ENCODE data around the gene DDX5. TPM values are rescaled to one million over a fixed set of nuclear protein-coding genes. Genes with fewer than 3 reads are reported as not detected.
A peak's percentile ranks its signal among the peaks of the same experiment; 100 is the strongest.

The DDX5 gene
- total and polyA plus RNA-seq, 9 donors, result 372 to 750 (median 559) TPM

DNA sequence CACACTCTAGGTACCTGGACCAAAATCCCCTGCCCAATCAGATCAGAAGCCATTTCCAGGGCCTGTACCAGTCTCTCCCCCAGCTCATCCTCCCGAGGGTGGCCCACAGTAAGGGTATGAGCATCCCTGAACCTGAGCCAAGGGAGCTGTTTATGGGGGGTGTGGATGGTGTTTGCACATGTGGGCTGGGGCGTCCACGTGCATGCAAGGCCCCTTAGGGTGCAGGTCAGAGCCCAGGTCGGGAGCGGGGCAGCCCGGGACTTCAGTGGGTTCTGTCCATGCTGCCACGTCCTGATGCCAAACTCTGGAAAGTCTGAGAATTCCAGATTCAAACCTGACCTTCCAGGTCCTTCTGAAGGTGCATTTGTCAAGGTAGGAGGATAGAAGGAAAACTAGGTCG lies 47.3 kb downstream of the DDX5 start:
- intact Hi-C loops (cut with DNase I), result no loop called here
- no peak for TF ChIP-seq EP300 (IDR thresholded peaks at IDR 0.05)
- TF ChIP-seq, protein P1, sequence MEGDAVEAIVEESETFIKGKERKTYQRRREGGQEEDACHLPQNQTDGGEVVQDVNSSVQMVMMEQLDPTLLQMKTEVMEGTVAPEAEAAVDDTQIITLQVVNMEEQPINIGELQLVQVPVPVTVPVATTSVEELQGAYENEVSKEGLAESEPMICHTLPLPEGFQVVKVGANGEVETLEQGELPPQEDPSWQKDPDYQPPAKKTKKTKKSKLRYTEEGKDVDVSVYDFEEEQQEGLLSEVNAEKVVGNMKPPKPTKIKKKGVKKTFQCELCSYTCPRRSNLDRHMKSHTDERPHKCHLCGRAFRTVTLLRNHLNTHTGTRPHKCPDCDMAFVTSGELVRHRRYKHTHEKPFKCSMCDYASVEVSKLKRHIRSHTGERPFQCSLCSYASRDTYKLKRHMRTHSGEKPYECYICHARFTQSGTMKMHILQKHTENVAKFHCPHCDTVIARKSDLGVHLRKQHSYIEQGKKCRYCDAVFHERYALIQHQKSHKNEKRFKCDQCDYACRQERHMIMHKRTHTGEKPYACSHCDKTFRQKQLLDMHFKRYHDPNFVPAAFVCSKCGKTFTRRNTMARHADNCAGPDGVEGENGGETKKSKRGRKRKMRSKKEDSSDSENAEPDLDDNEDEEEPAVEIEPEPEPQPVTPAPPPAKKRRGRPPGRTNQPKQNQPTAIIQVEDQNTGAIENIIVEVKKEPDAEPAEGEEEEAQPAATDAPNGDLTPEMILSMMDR (IDR thresholded peaks at IDR 0.05), result no peak
- TF ChIP-seq POLR2A (IDR thresholded peaks at IDR 0.05), result no peak
- Histone ChIP-seq H3K9me3 (no peaks in the 10 kb centered on the region), H3K4me1 (ENCODE audit: insufficient read depth) (peaks cover 1% of the 10 kb centered on the region), H3K36me3 (no peaks in the 10 kb centered on the region), H3K27me3 (no peaks in the 10 kb centered on the region), H3K27ac (no peak overlapping the region), H3K4me3 (no peak overlapping the region)
- 75 to 92% (median 83%) methylated on average over 7 to 8 of the region's 8 CpGs for WGBS, 3 donors
- DNase-seq, result no peak

DNA sequence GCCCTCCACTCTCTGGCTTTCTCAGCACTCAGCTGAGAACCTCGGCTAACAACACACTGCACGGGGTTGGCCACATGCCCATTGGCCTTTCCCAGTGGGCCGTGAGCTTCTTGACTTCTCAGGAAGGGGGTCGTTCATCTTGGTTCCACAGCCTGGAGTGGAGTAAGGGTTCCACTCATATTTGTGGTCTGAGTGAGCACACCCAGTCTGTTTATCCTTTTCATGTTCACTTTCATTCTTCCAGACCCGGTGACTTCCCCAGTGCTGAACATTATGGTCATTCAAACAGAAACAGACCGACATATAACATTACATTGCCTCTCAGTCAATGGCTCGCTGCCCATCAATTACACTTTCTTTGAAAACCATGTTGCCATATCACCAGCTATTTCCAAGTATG lies 48.9 kb downstream of the DDX5 start:
- no peak overlapping the region for H3K27ac ChIP-seq
- 57 to 64% (median 62%) methylated on average over 7 of the region's 7 CpGs for WGBS, 3 donors

DNA sequence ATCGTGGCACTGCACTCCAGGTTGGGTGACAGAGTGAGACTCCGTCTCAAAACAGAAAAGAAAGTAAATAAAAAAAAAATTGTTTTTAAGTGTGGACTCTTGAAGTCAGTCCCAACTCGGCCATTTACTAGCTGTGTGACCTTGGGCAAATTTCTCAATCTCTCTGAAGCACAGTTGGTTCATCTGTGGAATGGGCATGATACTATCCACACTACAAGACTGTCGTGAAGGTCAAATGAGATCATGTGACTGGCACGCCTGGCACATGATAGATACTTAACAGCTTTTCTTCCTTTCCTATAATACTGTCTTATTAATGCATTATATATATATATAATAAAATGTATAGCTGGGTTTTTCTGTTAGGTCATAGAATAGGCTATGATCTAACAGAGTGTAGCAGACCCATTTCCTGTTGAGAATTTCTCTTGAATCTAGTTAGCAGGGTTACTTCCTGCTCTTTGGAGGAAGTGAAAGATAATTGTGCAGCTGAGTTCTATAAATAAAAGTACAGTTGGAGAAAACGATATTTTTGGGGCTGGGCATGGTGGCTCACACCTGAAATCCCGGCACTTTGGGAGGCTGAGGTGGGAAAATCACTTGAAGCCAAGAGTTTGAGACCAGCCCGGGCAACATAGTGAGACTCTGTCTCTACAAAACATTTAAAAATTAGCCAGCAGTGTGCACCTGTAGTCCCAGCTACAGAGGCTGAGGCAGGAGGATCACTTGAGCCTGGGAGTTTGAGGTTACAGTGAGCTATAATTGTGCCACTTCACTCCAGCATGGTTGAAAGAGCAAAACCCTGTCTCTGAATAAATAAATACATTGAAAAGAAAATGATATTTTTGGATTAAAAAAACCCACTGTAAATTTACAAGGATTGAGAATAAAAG lies 49.9 kb downstream of the DDX5 start:
- intact Hi-C loops (cut with DNase I), result no loop called here

More for the DNA sequence above, 48.9 kb downstream of the DDX5 start:
- no peaks in the 10 kb centered on the region for H3K27me3 ChIP-seq
- no peaks in the 10 kb centered on the region for H3K36me3 ChIP-seq
- H3K4me1 ChIP-seq (ENCODE audit: insufficient read depth), result peaks cover 1% of the 10 kb centered on the region
- TF ChIP-seq POLR2A (IDR thresholded peaks at IDR 0.05) (no peak), EP300 (IDR thresholded peaks at IDR 0.05) (no peak)
- TF ChIP-seq, protein P1 (IDR thresholded peaks at IDR 0.05), result no peak
- intact Hi-C loops (cut with DNase I), result no loop called here
- no peak overlapping the region for H3K4me3 ChIP-seq
- H3K9me3 ChIP-seq, result no peaks in the 10 kb centered on the region
- DNase-seq, result peak in 1 of 5 donors; percentile 20

DNA sequence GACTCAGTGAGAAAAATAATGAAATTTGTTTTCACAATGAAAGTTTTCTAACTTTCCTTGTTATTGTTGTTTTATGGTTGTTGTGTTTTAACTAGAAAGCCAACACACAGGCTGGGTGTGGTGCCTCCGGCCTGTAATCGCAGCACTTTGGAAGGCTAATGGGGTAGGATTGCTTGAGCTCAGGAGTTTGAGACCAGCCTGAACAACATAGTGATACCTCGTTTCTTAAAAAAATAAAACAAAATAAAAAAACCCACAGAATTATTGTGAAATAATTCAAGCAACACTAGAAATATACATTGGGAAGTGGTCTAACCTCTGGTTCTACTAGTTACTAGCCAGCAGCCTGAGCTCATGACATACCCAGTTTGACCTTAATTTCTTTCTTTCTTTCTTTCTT lies 56.5 kb downstream of the DDX5 start:
- Histone ChIP-seq H3K9me3 (no peaks in the 10 kb centered on the region), H3K27ac (no peak overlapping the region), H3K4me3 (no peak overlapping the region), H3K36me3 (no peaks in the 10 kb centered on the region), H3K4me1 (ENCODE audit: insufficient read depth) (no peaks in the 10 kb centered on the region), H3K27me3 (no peaks in the 10 kb centered on the region)
- WGBS, 3 donors, result 49 to 56% (median 50%) methylated on average over 3 of the region's 3 CpGs
- no peak for TF ChIP-seq POLR2A (IDR thresholded peaks at IDR 0.05)
- TF ChIP-seq, protein P1 (IDR thresholded peaks at IDR 0.05), result no peak
- TF ChIP-seq EP300 (IDR thresholded peaks at IDR 0.05), result no peak
- intact Hi-C loops (cut with DNase I), result loop anchor here in 1 of 4 donors (10.0 kb wide), 1 partner anchor 1205 kb away; no protein-coding TSS in a partner anchor
- no peak for DNase-seq

More for the DNA sequence above, 49.9 kb downstream of the DDX5 start:
- H3K36me3 ChIP-seq, result no peaks in the 10 kb centered on the region
- DNase-seq, result no peak
- no peak overlapping the region for H3K27ac ChIP-seq
- TF ChIP-seq, protein P1 (IDR thresholded peaks at IDR 0.05), result no peak
- no peak for TF ChIP-seq EP300 (IDR thresholded peaks at IDR 0.05)
- no peak for TF ChIP-seq POLR2A (IDR thresholded peaks at IDR 0.05)
- no peak overlapping the region for H3K4me3 ChIP-seq
- H3K9me3 ChIP-seq, result no peaks in the 10 kb centered on the region
- peaks cover 1% of the 10 kb centered on the region for H3K4me1 ChIP-seq (ENCODE audit: insufficient read depth)
- 72 to 81% (median 74%) methylated on average over 8 of the region's 8 CpGs for WGBS, 3 donors
- no peaks in the 10 kb centered on the region for H3K27me3 ChIP-seq

Measured in ovary (tissue), 9 donors.